HepG2 (cell line): ENCODE measurements around the gene FGFR3. TPM values are rescaled to one million over a fixed set of nuclear protein-coding genes. Genes with fewer than 3 reads are reported as not detected.
A peak's percentile ranks its signal among the peaks of the same experiment; 100 is the strongest.

Source experiments
- ISX ChIP-seq: sonication (generic); formaldehyde crosslinking; conservative IDR thresholded peaks from 2 replicates; pipeline ENCODE4 v1.5.0; 2020; ENCODE audit warnings: missing genetic modification reagents
- MIXL1 ChIP-seq: IDR thresholded peaks from 2 replicates; pipeline ENCODE4 v1.6.1; 2016
- NFIC ChIP-seq: IDR thresholded peaks from 2 replicates; pipeline ENCODE4 v1.6.1; 2012; ENCODE audit warnings: mild to moderate bottlenecking, low read length, inconsistent platforms
- PBX2 ChIP-seq: IDR thresholded peaks from 2 replicates; pipeline ENCODE4 v1.6.1; 2016; ENCODE audit warnings: control low read depth
- PITX1 ChIP-seq: sonication (generic); formaldehyde crosslinking; IDR thresholded peaks from 2 replicates; pipeline ENCODE4 v1.5.1; 2020; ENCODE audit warnings: mild to moderate bottlenecking, missing genetic modification reagents
- RAD51 ChIP-seq: fragments of 450-650 bp; IDR thresholded peaks from 2 replicates; pipeline ENCODE4 v1.6.1; 2016; ENCODE audit warnings: borderline replicate concordance
- SPEN ChIP-seq: sonication (generic); formaldehyde crosslinking; IDR thresholded peaks from 2 replicates; pipeline ENCODE4 v1.5.1; 2020; ENCODE audit warnings: low read depth, mild to moderate bottlenecking, missing genetic modification reagents
- ZNF230 ChIP-seq: sonication (generic); formaldehyde crosslinking; IDR thresholded peaks from 2 replicates; pipeline ENCODE4 v1.4.0; 2020; ENCODE audit warnings: mild to moderate bottlenecking, missing genetic modification reagents
- ZNF292 ChIP-seq: sonication (generic); formaldehyde crosslinking; IDR thresholded peaks from 2 replicates; pipeline ENCODE4 v1.8.1; 2022; ENCODE audit warnings: mild to moderate bottlenecking, low read depth, missing genetic modification reagents, borderline replicate concordance
- ZNF567 ChIP-seq: sonication (generic); formaldehyde crosslinking; IDR thresholded peaks from 2 replicates; pipeline ENCODE4 v1.8.1; 2023; ENCODE audit warnings: mild to moderate bottlenecking, missing genetic modification reagents, borderline replicate concordance
- ZNF790 ChIP-seq: sonication (generic); formaldehyde crosslinking; IDR thresholded peaks from 2 replicates; pipeline ENCODE4 v1.8.0; 2022; ENCODE audit warnings: missing genetic modification reagents, mild to moderate bottlenecking, borderline replicate concordance
- polyA plus RNA-seq, 8 experiments: library from polyadenylated mRNA; depleted of rRNA in 3 of 8; stranded (reverse) in 7 of 8; unstranded in 1 of 8; fragments of >200 nt; fragmentation: Illumina TruSeq in 4 of 8; extraction: Trizol in 4 of 8; gene quantifications; 2 replicates each; pipeline versions ENCODE4 v1.2.1 to v1.2.3, GENCODE V29; 2011 to 2016; ENCODE audit warnings: low read depth in 4 of 8, missing spikeins in 1 of 8, mixed read lengths in 1 of 8; ENCODE audit not compliant: insufficient read depth in 1 of 8
- total RNA-seq, 5 experiments: library from RNA; depleted of rRNA; stranded (reverse); fragments of >200 nt; fragmentation: Illumina TruSeq; extraction: Trizol; gene quantifications; 2 replicates each; pipeline ENCODE4 v1.2.3, GENCODE V29; 2016; ENCODE audit warnings: low read depth in 1 of 5
- TF ChIP-seq, protein P1 (sequence below): sonication (generic); formaldehyde crosslinking; IDR thresholded peaks from 2 replicates; pipeline ENCODE4 v1.5.0; 2020; ENCODE audit warnings: missing genetic modification reagents
- TF ChIP-seq, protein P2 (sequence below), 2 experiments: IDR thresholded peaks; 2 replicates each; pipeline ENCODE4 v1.6.1; 2011 to 2012; ENCODE audit warnings: low read length in 2 of 2, borderline replicate concordance in 1 of 2, low read depth in 1 of 2, mild to moderate bottlenecking in 1 of 2, moderate library complexity in 1 of 2
- TF ChIP-seq, protein P3 (sequence below): sonication (generic); formaldehyde crosslinking; IDR thresholded peaks from 2 replicates; pipeline ENCODE4 v1.5.0; 2020; ENCODE audit warnings: mild to moderate bottlenecking, missing genetic modification reagents
- TF ChIP-seq, protein P4 (sequence below): sonication (generic); formaldehyde crosslinking; IDR thresholded peaks from 2 replicates; pipeline ENCODE4 v1.4.0; 2020; ENCODE audit warnings: missing genetic modification reagents

FGFR3 gene
- total and polyA plus RNA-seq, 2 of the 13 experiments (the other 11 are each of a cell fraction or from before 2014, with no cell fraction given), result 103 to 109 TPM

GRCh38 chr4:1784789-1785591 is 8.1 kb upstream of the FGFR3 start (continued):
- TF ChIP-seq, protein P1, sequence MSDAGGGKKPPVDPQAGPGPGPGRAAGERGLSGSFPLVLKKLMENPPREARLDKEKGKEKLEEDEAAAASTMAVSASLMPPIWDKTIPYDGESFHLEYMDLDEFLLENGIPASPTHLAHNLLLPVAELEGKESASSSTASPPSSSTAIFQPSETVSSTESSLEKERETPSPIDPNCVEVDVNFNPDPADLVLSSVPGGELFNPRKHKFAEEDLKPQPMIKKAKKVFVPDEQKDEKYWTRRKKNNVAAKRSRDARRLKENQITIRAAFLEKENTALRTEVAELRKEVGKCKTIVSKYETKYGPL, result no peak
- TF ChIP-seq, protein P2, sequence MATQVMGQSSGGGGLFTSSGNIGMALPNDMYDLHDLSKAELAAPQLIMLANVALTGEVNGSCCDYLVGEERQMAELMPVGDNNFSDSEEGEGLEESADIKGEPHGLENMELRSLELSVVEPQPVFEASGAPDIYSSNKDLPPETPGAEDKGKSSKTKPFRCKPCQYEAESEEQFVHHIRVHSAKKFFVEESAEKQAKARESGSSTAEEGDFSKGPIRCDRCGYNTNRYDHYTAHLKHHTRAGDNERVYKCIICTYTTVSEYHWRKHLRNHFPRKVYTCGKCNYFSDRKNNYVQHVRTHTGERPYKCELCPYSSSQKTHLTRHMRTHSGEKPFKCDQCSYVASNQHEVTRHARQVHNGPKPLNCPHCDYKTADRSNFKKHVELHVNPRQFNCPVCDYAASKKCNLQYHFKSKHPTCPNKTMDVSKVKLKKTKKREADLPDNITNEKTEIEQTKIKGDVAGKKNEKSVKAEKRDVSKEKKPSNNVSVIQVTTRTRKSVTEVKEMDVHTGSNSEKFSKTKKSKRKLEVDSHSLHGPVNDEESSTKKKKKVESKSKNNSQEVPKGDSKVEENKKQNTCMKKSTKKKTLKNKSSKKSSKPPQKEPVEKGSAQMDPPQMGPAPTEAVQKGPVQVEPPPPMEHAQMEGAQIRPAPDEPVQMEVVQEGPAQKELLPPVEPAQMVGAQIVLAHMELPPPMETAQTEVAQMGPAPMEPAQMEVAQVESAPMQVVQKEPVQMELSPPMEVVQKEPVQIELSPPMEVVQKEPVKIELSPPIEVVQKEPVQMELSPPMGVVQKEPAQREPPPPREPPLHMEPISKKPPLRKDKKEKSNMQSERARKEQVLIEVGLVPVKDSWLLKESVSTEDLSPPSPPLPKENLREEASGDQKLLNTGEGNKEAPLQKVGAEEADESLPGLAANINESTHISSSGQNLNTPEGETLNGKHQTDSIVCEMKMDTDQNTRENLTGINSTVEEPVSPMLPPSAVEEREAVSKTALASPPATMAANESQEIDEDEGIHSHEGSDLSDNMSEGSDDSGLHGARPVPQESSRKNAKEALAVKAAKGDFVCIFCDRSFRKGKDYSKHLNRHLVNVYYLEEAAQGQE (IDR thresholded peaks at IDR 0.05; ENCODE audit: borderline replicate concordance in 1 of 2, low read depth in 1 of 2, low read length in 2 of 2), result no peak
- TF ChIP-seq PBX2 (no peak), SPEN (peak; percentile 98), ZNF790 (CRISPR knock-in tag) (0 out of 2 replicates have a peak, but pooled peaks have one; percentile 62), ZNF230 (CRISPR knock-in tag) (peak; percentile 78; the same call in 1 of the 2 replicates), ZNF567 (CRISPR knock-in tag) (no peak), NFIC (no peak), RAD51 (no peak), ISX (CRISPR knock-in tag) (no peak), MIXL1 (no peak), ZNF292 (CRISPR knock-in tag) (peak; percentile 77), PITX1 (CRISPR knock-in tag) (peak; percentile 93)
- TF ChIP-seq, protein P3, sequence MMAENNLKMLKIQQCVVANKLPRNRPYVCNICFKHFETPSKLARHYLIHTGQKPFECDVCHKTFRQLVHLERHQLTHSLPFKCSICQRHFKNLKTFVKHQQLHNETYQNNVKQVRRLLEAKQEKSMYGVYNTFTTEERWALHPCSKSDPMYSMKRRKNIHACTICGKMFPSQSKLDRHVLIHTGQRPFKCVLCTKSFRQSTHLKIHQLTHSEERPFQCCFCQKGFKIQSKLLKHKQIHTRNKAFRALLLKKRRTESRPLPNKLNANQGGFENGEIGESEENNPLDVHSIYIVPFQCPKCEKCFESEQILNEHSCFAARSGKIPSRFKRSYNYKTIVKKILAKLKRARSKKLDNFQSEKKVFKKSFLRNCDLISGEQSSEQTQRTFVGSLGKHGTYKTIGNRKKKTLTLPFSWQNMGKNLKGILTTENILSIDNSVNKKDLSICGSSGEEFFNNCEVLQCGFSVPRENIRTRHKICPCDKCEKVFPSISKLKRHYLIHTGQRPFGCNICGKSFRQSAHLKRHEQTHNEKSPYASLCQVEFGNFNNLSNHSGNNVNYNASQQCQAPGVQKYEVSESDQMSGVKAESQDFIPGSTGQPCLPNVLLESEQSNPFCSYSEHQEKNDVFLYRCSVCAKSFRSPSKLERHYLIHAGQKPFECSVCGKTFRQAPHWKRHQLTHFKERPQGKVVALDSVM (CRISPR knock-in tag), result no peak
- TF ChIP-seq, protein P4, sequence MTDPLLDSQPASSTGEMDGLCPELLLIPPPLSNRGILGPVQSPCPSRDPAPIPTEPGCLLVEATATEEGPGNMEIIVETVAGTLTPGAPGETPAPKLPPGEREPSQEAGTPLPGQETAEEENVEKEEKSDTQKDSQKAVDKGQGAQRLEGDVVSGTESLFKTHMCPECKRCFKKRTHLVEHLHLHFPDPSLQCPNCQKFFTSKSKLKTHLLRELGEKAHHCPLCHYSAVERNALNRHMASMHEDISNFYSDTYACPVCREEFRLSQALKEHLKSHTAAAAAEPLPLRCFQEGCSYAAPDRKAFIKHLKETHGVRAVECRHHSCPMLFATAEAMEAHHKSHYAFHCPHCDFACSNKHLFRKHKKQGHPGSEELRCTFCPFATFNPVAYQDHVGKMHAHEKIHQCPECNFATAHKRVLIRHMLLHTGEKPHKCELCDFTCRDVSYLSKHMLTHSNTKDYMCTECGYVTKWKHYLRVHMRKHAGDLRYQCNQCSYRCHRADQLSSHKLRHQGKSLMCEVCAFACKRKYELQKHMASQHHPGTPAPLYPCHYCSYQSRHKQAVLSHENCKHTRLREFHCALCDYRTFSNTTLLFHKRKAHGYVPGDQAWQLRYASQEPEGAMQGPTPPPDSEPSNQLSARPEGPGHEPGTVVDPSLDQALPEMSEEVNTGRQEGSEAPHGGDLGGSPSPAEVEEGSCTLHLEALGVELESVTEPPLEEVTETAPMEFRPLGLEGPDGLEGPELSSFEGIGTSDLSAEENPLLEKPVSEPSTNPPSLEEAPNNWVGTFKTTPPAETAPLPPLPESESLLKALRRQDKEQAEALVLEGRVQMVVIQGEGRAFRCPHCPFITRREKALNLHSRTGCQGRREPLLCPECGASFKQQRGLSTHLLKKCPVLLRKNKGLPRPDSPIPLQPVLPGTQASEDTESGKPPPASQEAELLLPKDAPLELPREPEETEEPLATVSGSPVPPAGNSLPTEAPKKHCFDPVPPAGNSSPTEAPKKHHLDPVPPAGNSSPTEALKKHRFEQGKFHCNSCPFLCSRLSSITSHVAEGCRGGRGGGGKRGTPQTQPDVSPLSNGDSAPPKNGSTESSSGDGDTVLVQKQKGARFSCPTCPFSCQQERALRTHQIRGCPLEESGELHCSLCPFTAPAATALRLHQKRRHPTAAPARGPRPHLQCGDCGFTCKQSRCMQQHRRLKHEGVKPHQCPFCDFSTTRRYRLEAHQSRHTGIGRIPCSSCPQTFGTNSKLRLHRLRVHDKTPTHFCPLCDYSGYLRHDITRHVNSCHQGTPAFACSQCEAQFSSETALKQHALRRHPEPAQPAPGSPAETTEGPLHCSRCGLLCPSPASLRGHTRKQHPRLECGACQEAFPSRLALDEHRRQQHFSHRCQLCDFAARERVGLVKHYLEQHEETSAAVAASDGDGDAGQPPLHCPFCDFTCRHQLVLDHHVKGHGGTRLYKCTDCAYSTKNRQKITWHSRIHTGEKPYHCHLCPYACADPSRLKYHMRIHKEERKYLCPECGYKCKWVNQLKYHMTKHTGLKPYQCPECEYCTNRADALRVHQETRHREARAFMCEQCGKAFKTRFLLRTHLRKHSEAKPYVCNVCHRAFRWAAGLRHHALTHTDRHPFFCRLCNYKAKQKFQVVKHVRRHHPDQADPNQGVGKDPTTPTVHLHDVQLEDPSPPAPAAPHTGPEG (CRISPR knock-in tag), result no peak
